Mononuclear cell (primary cell): ENCODE data around the gene BTBD1. TPM values are rescaled to one million over a fixed set of nuclear protein-coding genes. Genes with fewer than 3 reads are reported as not detected.

Source experiments
- H3K27me3 ChIP-seq: 2 replicates; pipeline ENCODE4 v1.6.0; 2011; ENCODE audit warnings: low read length, control low read depth; ENCODE audit not compliant: insufficient read depth
- H3K4me1 ChIP-seq: 2 replicates; pipeline ENCODE4 v1.5.1; 2011; ENCODE audit warnings: mild to moderate bottlenecking, low read length, control low read depth; ENCODE audit not compliant: insufficient read depth
- H3K4me3 ChIP-seq: 2 replicates; pipeline ENCODE4 v1.5.1; 2011; ENCODE audit warnings: mild to moderate bottlenecking, low read length, moderate library complexity
- H3K9me3 ChIP-seq: 2 replicates; pipeline ENCODE4 v1.5.1; 2011; ENCODE audit warnings: low read depth, mild to moderate bottlenecking, control low read depth, low read length
- total RNA-seq: library from RNA; depleted of rRNA; stranded (reverse); fragments of >200 nt; gene quantifications from one replicate; pipeline ENCODE4 v1.2.3, GENCODE V29; 2012

Gene BTBD1
- total RNA-seq, 1 donor = 77.3 TPM

GRCh38 chr15:82999905-83000671 lies 67.0 kb downstream of the BTBD1 start:
- Histone ChIP-seq H3K27me3 (no peaks in the 10 kb centered on the region), H3K4me3 (no peak overlapping the region), H3K9me3 (no peaks in the 10 kb centered on the region), H3K4me1 (peaks cover 7% of the 10 kb centered on the region)

- Histone ChIP-seq H3K27me3 (no peaks in the 10 kb centered on the region), H3K4me1 (peaks cover 7% of the 10 kb centered on the region), H3K4me3 (no peak overlapping the region), H3K9me3 (no peaks in the 10 kb centered on the region)
Measured at GRCh38 chr15:82999426-82999825, 67.6 kb downstream of the BTBD1 start.

GRCh38 chr15:82995938-82996337 lies 71.1 kb downstream of the BTBD1 start:
- no peaks in the 10 kb centered on the region for H3K9me3 ChIP-seq
- H3K4me1 ChIP-seq = peaks cover 7% of the 10 kb centered on the region
- H3K27me3 ChIP-seq = no peaks in the 10 kb centered on the region
- no peak overlapping the region for H3K4me3 ChIP-seq

GRCh38 chr15:82995076-82995475 lies 72.0 kb downstream of the BTBD1 start:
- H3K9me3 ChIP-seq = no peaks in the 10 kb centered on the region
- no peaks in the 10 kb centered on the region for H3K27me3 ChIP-seq
- H3K4me1 ChIP-seq = peaks cover 4% of the 10 kb centered on the region
- no peak overlapping the region for H3K4me3 ChIP-seq

GRCh38 chr15:82993144-82993543 lies 73.9 kb downstream of the BTBD1 start:
- no peaks in the 10 kb centered on the region for H3K4me1 ChIP-seq
- no peaks in the 10 kb centered on the region for H3K9me3 ChIP-seq
- H3K4me3 ChIP-seq = no peak overlapping the region
- no peaks in the 10 kb centered on the region for H3K27me3 ChIP-seq

GRCh38 chr15:82992436-82992998 lies 74.5 kb downstream of the BTBD1 start:
- Histone ChIP-seq H3K9me3 (no peaks in the 10 kb centered on the region), H3K4me1 (no peaks in the 10 kb centered on the region), H3K27me3 (no peaks in the 10 kb centered on the region), H3K4me3 (no peak overlapping the region)

- Histone ChIP-seq H3K4me3 (peak overlapping the region; percentile 91), H3K27me3 (no peaks in the 10 kb centered on the region), H3K4me1 (peaks cover 18% of the 10 kb centered on the region), H3K9me3 (no peaks in the 10 kb centered on the region)
Measured at GRCh38 chr15:82986442-82986780, 80.6 kb downstream of the BTBD1 start.

GRCh38 chr15:82985688-82986441 lies 81.2 kb downstream of the BTBD1 start, which contains the start of gene RAMAC:
RAMAC (plus strand) TSS chr15:82986210; CDS start chr15:82989019, 2,809 bp downstream.
- Histone ChIP-seq H3K9me3 (no peaks in the 10 kb centered on the region), H3K4me3 (peak within 1 kb of the TSS; percentile 91), H3K27me3 (no peaks in the 10 kb centered on the region), H3K4me1 (peaks cover 18% of the 10 kb centered on the region)

- Histone ChIP-seq H3K4me3 (no peak overlapping the region), H3K4me1 (peaks cover 8% of the 10 kb centered on the region), H3K27me3 (no peaks in the 10 kb centered on the region), H3K9me3 (no peaks in the 10 kb centered on the region)
Measured at GRCh38 chr15:82980981-82981380, 86.1 kb downstream of the BTBD1 start.

- Histone ChIP-seq H3K4me3 (no peak overlapping the region), H3K4me1 (no peaks in the 10 kb centered on the region), H3K27me3 (no peaks in the 10 kb centered on the region)
Measured at GRCh38 chr15:82979726-82980125, 87.3 kb downstream of the BTBD1 start.

GRCh38 chr15:82978438-82978837 lies 88.6 kb downstream of the BTBD1 start:
- no peak overlapping the region for H3K4me3 ChIP-seq
- no peaks in the 10 kb centered on the region for H3K27me3 ChIP-seq
- H3K4me1 ChIP-seq = no peaks in the 10 kb centered on the region
- no peaks in the 10 kb centered on the region for H3K9me3 ChIP-seq

More at GRCh38 chr15:82979726-82980125, 87.3 kb downstream of the BTBD1 start:
- no peaks in the 10 kb centered on the region for H3K9me3 ChIP-seq

- no peaks in the 10 kb centered on the region for H3K27me3 ChIP-seq
- no peaks in the 10 kb centered on the region for H3K4me1 ChIP-seq
- H3K9me3 ChIP-seq = no peaks in the 10 kb centered on the region
- H3K4me3 ChIP-seq = no peak overlapping the region
Measured at GRCh38 chr15:82977076-82977475, 90.0 kb downstream of the BTBD1 start.

- no peaks in the 10 kb centered on the region for H3K9me3 ChIP-seq
- H3K4me1 ChIP-seq = peaks cover 4% of the 10 kb centered on the region
- no peak overlapping the region for H3K4me3 ChIP-seq
- no peaks in the 10 kb centered on the region for H3K27me3 ChIP-seq
Measured at GRCh38 chr15:82972990-82973389, 94.1 kb downstream of the BTBD1 start.

- no peaks in the 10 kb centered on the region for H3K27me3 ChIP-seq
- H3K4me3 ChIP-seq = no peak overlapping the region
- peaks cover 6% of the 10 kb centered on the region for H3K4me1 ChIP-seq
- no peaks in the 10 kb centered on the region for H3K9me3 ChIP-seq
Measured at GRCh38 chr15:82971218-82971984, 95.7 kb downstream of the BTBD1 start.

GRCh38 chr15:82970696-82971095 lies 96.4 kb downstream of the BTBD1 start:
- H3K27me3 ChIP-seq = no peaks in the 10 kb centered on the region
- peaks cover 6% of the 10 kb centered on the region for H3K4me1 ChIP-seq
- H3K9me3 ChIP-seq = no peaks in the 10 kb centered on the region
- no peak overlapping the region for H3K4me3 ChIP-seq
